Breast epithelium (tissue), 3 donors: ENCODE results near the gene LSAMP.

ENCODE experiments used
- POLR2A ChIP-seq: fragments of 450-650 bp; IDR thresholded peaks from one replicate; pipeline ENCODE4 v1.6.1; 2016; ENCODE audit warnings: antibody characterized with exemption, mild to moderate bottlenecking, moderate library complexity
- TF ChIP-seq, protein P1 (sequence below), 3 donors: fragments of 450-650 bp; IDR thresholded peaks; one replicate each; pipeline ENCODE4 v1.5.1; 2016 to 2017; ENCODE audit warnings: antibody characterized with exemption in 3 of 3, mild to moderate bottlenecking in 3 of 3, moderate library complexity in 3 of 3

- TF ChIP-seq, protein P1, sequence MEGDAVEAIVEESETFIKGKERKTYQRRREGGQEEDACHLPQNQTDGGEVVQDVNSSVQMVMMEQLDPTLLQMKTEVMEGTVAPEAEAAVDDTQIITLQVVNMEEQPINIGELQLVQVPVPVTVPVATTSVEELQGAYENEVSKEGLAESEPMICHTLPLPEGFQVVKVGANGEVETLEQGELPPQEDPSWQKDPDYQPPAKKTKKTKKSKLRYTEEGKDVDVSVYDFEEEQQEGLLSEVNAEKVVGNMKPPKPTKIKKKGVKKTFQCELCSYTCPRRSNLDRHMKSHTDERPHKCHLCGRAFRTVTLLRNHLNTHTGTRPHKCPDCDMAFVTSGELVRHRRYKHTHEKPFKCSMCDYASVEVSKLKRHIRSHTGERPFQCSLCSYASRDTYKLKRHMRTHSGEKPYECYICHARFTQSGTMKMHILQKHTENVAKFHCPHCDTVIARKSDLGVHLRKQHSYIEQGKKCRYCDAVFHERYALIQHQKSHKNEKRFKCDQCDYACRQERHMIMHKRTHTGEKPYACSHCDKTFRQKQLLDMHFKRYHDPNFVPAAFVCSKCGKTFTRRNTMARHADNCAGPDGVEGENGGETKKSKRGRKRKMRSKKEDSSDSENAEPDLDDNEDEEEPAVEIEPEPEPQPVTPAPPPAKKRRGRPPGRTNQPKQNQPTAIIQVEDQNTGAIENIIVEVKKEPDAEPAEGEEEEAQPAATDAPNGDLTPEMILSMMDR (IDR thresholded peaks at IDR 0.05): no peak
- TF ChIP-seq POLR2A: no peak
These were observed 438.3 kb downstream of the LSAMP start for GRCh38 chr3:116007000-116007399.
